ENCODE data around the gene TMOD3. TPM values are rescaled to one million over a fixed set of nuclear protein-coding genes. Genes with fewer than 3 reads are reported as not detected.

TMOD3 gene
- total RNA-seq, 1 donor, result 100 TPM

DNA sequence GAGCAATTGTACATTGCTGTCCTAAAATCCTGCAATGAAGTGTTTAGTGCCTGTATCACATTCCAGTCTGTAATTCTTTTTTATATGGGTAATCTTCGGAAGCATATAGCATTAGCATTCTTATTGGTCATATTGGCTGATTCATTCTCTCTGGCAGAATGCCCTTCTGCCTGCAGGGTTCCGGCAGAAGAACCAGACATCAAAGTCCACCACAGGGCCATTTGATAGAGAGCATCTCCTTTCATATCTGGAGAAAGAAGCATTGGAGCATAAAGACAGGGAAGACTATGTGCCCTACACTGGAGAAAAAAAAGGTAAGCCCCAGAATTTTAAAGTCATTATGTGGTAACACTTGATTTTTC lies 39.6 kb downstream of the TMOD3 start:
- TF ChIP-seq, protein P1, sequence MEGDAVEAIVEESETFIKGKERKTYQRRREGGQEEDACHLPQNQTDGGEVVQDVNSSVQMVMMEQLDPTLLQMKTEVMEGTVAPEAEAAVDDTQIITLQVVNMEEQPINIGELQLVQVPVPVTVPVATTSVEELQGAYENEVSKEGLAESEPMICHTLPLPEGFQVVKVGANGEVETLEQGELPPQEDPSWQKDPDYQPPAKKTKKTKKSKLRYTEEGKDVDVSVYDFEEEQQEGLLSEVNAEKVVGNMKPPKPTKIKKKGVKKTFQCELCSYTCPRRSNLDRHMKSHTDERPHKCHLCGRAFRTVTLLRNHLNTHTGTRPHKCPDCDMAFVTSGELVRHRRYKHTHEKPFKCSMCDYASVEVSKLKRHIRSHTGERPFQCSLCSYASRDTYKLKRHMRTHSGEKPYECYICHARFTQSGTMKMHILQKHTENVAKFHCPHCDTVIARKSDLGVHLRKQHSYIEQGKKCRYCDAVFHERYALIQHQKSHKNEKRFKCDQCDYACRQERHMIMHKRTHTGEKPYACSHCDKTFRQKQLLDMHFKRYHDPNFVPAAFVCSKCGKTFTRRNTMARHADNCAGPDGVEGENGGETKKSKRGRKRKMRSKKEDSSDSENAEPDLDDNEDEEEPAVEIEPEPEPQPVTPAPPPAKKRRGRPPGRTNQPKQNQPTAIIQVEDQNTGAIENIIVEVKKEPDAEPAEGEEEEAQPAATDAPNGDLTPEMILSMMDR (IDR thresholded peaks at IDR 0.05; ENCODE audit: insufficient read depth, low read depth, low read length), result no peak
- peak; percentile 70 for DNase-seq (ENCODE audit: low read depth)
- H3K4me3 ChIP-seq (ENCODE audit: low read depth, low read length), result no peak overlapping the region

DNA sequence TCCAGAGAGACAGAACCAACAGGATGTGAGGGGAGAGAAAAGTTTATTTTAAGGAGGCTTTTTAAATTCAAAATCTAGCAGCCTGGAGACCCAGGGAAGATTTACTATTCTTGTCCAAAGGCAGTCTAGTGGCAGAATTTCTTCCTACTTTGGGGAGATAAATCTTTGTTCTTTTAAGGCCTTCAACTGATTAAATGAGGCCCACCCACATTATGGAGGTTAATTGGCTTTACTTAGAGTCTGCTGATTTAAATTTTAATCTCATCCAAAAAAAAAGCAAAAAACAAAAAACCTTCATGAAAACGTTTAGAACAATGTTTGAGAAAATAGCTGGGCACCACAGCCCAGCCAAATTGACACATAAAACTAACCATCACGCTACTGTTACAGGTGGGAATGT lies 41.3 kb downstream of the TMOD3 start:
- no peak for DNase-seq (ENCODE audit: low read depth)
- TF ChIP-seq, protein P1 (IDR thresholded peaks at IDR 0.05; ENCODE audit: insufficient read depth, low read depth, low read length), result no peak
- no peak overlapping the region for H3K4me3 ChIP-seq (ENCODE audit: low read depth, low read length)

DNA sequence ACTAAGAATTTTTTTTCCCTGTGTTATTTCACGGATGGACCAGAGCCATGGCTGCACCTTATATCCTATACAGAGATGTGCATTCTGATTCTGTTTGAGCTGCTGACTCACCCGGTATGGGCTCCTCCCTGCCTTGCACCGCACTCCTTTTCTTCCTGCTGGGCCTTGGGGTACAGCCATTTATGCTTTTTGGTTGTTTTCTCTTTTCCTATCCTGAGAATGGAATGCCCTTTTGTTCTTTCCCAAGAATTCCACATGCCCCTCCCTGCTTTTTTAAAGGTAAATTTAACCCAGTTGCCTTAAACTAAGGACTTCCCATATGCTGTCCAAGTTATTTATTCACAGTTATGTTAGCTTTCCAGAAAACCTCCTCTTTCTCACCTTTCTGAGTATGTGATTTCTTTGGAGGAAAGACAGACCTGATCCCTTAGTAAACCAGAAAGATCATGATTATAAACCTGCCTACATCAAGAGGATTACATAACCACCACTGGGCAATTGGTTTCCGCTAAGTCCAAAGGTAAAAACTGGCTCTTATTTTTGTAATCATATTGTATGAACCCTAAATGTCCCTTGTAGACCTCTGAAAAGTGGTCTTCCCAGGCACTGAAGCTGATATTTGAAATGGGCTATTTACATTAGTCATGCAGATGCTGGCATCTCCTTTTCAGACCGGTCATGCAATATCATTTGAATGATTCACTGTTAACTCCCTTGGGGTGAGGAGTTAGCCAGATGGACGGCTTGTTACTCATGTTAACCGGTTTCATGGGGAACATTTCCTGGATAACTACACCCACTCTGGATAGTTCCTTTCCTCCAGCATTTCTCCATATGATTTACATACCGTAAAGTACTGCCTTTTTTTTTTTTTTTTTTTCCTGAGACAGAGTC lies 45.5 kb downstream of the TMOD3 start:
- TF ChIP-seq, protein P1 (IDR thresholded peaks at IDR 0.05; ENCODE audit: insufficient read depth, low read depth, low read length), result no peak
- peak; percentile 92 for DNase-seq (ENCODE audit: low read depth)
- no peak overlapping the region for H3K4me3 ChIP-seq (ENCODE audit: low read depth, low read length)

DNA sequence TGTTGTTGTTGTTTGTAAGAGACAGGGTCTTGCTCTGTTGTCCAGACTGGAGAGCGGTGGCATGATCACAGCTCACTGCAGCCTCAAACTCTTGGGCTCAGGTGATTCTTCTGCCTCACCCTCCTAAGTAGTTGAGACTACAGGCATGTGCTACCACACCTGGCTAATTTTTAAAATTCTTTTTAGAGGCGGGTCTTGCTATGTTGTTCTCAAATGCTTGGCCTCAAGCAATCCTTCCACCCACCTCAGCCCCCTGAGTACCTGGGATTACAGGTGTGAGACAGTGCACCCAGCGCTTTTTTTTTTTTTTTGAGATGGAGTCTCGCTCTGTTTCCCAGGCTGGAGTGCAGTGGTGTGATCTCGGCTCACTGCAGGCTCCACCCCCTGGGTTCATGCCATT lies 46.7 kb downstream of the TMOD3 start:
- H3K4me3 ChIP-seq (ENCODE audit: low read depth, low read length), result no peak overlapping the region
- TF ChIP-seq, protein P1 (IDR thresholded peaks at IDR 0.05; ENCODE audit: insufficient read depth, low read depth, low read length), result no peak
- no peak for DNase-seq (ENCODE audit: low read depth)

DNA sequence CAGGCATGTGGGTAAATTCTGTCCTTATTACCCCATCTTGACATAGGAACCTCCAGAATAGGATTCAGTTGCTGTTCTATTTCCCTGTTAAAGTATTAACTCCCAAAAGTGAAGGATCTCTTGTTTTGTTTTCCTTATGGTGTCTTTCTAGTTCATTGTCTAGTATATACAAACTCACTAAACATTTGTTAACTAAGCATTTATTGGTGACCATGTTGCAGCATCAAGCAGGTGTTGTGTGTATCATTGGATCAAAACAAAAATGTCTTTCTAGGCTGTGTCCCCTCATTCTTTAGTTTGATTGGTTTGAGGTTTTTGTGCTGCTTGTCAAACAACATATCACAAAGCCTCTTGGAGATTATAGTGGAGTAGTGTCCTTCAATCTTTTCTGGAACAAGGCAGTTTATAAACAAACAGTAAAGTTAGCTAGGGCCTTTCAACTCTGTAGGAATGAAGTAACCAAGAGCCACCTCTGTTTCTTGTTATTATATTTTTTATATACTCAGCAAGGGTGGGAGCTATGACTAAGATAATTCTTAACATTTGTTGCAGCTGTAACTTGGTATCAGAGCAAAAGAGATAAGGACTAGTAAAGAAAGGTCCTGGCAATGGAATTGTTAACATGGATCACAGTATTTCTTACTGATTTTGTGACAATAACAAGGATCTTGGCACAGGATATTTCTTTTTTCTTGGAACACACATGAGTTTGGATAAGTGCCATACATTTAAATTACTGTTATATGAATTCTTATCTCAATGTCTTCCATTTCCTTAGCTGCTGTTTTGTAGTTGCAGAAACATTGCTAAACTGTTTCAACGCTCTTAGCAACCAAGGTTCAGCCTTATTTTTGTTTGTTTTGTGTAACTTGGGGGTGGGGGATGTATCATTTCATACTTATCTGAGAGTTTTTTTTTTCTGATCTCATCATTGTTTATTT lies 49.3 kb downstream of the TMOD3 start:
- H3K4me3 ChIP-seq (ENCODE audit: low read depth, low read length), result no peak overlapping the region
- peak; percentile 85 for DNase-seq (ENCODE audit: low read depth)
- TF ChIP-seq, protein P1 (IDR thresholded peaks at IDR 0.05; ENCODE audit: insufficient read depth, low read depth, low read length), result no peak

DNA sequence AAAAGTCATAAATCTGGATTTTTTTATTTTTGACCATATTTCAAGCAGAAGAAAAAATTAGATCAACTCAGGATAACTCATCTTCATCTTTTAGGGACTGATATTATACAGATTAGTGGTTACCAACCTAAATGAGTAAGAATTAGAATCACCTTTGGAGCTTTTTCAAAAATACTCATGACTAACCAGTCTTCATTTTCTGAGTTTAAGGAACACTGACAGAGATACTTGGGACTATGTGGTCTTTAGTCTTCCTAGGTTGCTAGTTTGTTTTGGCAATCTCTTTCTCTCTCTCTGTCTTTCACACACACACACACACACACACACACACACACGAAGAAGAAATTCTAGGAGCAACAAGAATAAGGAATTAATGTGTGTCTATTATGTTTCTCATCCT lies 50.1 kb downstream of the TMOD3 start:
- TF ChIP-seq, protein P1 (IDR thresholded peaks at IDR 0.05; ENCODE audit: insufficient read depth, low read depth, low read length), result no peak
- no peak for DNase-seq (ENCODE audit: low read depth)
- H3K4me3 ChIP-seq (ENCODE audit: low read depth, low read length), result no peak overlapping the region
